Epidermal melanocyte (primary cell): ENCODE results near the gene GOLGA6L7.
"Not testable (repeated sequence)": the region's sequence is repeated elsewhere in the genome, so short reads cannot be mapped to it uniquely, and the experiment has no call there.

Source experiments
- DNase-seq: peaks from one replicate; pipeline ENCODE4 v3.0.0; 2011; ENCODE audit warnings: low spot score; ENCODE audit not compliant: insufficient read length

The GOLGA6L7 gene

DNA sequence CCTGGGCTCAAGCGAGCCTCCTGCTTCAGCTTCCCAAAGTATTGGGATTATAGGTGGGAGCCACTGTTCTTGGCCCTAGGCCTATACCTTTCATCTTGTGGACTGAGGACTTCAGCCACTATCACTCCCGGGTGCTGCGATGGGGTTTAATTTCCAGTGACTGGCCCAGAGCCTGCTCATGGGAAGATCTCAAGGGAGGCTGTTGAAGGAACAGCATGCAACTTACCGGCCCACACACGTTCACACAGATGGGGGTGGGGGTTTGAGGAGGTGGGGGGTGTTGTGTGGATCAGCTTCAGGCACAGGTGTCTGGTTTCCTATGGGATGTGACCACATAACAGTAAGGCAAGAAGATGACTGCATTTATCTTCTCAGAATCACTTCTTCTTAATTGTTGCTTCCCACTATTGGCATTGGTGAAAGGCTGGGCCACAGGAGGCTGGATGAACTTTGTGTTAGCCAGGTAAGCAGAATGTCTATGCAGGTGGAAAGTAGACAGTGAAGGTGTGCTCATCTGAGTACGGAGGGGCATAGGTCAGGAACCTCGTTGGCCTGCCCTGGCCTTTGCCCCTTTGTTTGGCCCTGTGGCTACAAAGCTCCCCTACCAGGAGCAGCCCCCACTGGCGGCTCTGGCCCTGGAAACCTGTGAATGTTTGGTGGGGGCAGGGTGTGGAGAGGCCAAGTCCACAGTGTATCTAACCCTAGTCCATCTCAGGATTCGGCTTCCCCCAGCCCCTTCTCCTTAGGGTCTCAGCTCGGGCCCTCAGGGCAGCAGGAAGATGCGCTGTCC, 35.9 kb upstream of the GOLGA6L7 start:
- DNase-seq: no peak

- DNase-seq: no peak
These were observed 33.2 kb upstream of the GOLGA6L7 start for GRCh38 chr15:28881600-28881999.

DNA sequence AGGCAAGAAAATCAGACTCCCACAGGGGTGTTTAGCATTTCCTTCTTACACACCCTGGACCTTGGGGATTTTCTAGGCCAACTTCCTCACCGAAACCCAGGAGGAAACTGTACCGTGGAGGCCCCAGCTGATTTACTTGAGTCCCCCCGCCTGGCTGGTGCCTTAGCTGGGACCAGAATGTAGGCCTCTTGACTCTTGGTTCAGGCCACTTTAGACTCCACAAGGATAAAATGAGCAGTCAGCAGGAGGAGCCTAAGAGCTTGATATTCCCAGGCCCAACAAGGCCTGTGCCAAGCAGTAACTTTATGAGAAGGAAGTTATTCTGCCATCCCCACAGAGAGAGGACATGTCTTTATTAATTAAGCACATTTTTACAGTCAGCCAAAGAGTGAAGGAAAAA, 32.7 kb upstream of the GOLGA6L7 start:
- DNase-seq: no peak

GRCh38 chr15:28880680-28881079, 32.2 kb upstream of the GOLGA6L7 start:
- no peak for DNase-seq

- DNase-seq: no peak
These were observed 31.1 kb upstream of the GOLGA6L7 start for GRCh38 chr15:28879551-28879950.

GRCh38 chr15:28878209-28878608, 29.8 kb upstream of the GOLGA6L7 start:
- no peak for DNase-seq

- no peak for DNase-seq
These were observed 28.4 kb upstream of the GOLGA6L7 start for GRCh38 chr15:28876845-28877185.

- DNase-seq: no peak
These were observed 27.8 kb upstream of the GOLGA6L7 start for GRCh38 chr15:28876131-28876844.

GRCh38 chr15:28875461-28876000, 27.1 kb upstream of the GOLGA6L7 start:
- no peak for DNase-seq

GRCh38 chr15:28873585-28874190, 25.2 kb upstream of the GOLGA6L7 start:
- no peak for DNase-seq

GRCh38 chr15:28873006-28873405, 24.6 kb upstream of the GOLGA6L7 start:
- DNase-seq: no peak

GRCh38 chr15:28871168-28871567, 22.7 kb upstream of the GOLGA6L7 start:
- no peak for DNase-seq

DNA sequence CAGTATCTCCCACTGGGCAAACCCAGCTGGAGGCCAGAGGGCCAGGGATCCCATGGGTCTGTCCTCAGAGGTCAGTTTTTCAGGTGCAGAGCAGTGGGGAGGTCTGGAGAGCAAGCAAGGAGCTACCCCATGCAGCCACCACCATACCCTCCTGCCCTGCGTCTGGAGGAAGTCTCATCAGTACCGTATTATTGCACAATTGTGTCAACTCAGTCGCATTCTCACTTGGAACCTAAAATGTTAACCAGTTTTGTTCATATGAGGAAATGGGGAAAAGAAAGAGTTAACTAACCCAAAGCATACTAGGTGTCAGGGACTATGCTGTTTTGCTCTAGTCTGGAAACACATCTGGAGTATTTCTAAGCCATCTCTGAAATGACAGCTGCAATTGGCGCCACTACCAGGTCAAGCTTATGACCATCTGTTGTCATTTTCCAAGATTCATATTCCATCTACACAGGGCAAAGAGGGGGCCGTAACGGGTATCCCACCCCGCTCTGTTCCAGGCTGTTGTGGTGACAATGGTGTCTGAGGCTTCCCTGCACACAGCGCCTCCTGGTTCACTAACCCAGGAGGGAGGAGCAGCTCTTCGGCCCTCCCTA, 20.4 kb upstream of the GOLGA6L7 start:
- no peak for DNase-seq

- DNase-seq: not testable (repeated sequence)
These were observed 13.3 kb upstream of the GOLGA6L7 start for GRCh38 chr15:28861589-28862293.

DNA sequence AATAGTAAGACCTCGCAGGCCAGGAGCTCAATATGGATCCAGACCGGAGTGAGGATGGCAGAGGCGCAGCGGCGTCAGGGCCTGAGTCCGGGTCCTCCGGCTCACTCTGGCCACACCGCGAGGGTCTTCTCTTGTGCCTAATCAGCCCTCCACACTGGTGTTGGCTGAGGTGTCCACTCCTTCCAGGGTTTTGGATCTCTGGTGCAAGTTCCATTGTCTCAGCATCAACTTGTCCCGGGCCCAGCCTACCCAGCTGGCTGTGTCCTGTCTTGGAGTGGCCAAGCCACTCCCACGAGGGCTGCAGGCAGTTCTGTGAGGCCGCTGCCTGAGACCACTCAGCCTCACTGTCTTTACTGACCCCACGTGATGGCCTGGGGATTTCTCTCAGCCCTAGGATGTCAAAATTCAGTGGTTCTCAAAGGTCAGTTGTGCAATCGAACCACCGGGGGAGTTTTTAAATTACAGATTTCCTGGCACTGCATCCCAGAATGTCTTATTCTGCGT, 12.6 kb upstream of the GOLGA6L7 start:
- DNase-seq: no peak

GRCh38 chr15:28854578-28854977, 6.1 kb upstream of the GOLGA6L7 start:
- not testable (repeated sequence) for DNase-seq

DNA sequence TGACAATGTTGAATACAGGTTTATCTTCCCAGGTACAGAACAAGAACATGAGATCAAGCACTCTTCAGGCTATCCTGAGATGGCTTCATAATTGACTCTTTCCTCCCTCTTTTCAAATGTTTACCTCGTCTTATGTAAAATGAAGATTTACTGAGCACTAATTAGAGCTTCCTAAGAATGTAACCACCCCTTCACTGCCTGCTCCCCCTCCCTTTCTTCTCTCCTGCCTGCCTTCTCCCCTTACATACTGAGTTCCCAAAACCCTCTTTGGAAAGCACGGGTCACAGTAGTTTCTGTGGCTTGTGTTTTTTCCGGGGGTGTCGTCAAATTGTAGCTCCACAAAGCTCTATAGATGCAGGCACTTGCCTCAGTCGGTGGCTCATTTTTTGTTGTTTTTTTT, 5.2 kb upstream of the GOLGA6L7 start:
- not testable (repeated sequence) for DNase-seq

GRCh38 chr15:28849766-28850165, 1.3 kb upstream of the GOLGA6L7 start:
- DNase-seq: not testable (repeated sequence)

GRCh38 chr15:28849271-28849670, 827 bp upstream of the GOLGA6L7 start:
- DNase-seq: not testable (repeated sequence)

- not testable (repeated sequence) for DNase-seq
These were observed 485 bp downstream of the GOLGA6L7 start for GRCh38 chr15:28847959-28848358.

- DNase-seq: not testable (repeated sequence)
These were observed 1.2 kb downstream of the GOLGA6L7 start for GRCh38 chr15:28847247-28847646.
